IPS-18a (cell line): ENCODE data around the gene PDE8B.

Source experiments
- H3K27ac ChIP-seq: one replicate; pipeline ENCODE4 v1.5.1; 2013; ENCODE audit warnings: low read length
- H3K27me3 ChIP-seq: one replicate; pipeline ENCODE4 v1.6.1; 2013; ENCODE audit warnings: mild to moderate bottlenecking, low read length; ENCODE audit not compliant: control insufficient read depth, insufficient read depth
- H3K36me3 ChIP-seq: one replicate; pipeline ENCODE4 v1.6.1; 2013; ENCODE audit warnings: low read depth, low read length; ENCODE audit not compliant: control insufficient read depth
- H3K4me1 ChIP-seq: one replicate; pipeline ENCODE4 v1.6.1; 2013; ENCODE audit warnings: low read depth, low read length; ENCODE audit not compliant: control insufficient read depth
- H3K4me3 ChIP-seq: one replicate; pipeline ENCODE4 v1.5.1; 2013; ENCODE audit warnings: low read length
- H3K9ac ChIP-seq: one replicate; pipeline ENCODE4 v1.6.1; 2013; ENCODE audit warnings: mild to moderate bottlenecking, low read length, moderate library complexity
- H3K9me3 ChIP-seq: one replicate; pipeline ENCODE4 v1.6.1; 2013; ENCODE audit warnings: low read depth, low read length; ENCODE audit not compliant: control insufficient read depth

The PDE8B gene

GRCh38 chr5:77210091-77210963, at the start of gene PDE8B:
Gene PDE8B, plus strand, starts transcription at chr5:77210680. Its CDS starts 246 bp downstream, at chr5:77210926.
- H3K9me3 ChIP-seq = no peaks in the 10 kb centered on the region
- H3K36me3 ChIP-seq = no peaks in the 10 kb centered on the region
- H3K27ac ChIP-seq = no peak within 1 kb of the TSS
- H3K9ac ChIP-seq = no peak within 1 kb of the TSS
- peaks cover 3% of the 10 kb centered on the region for H3K4me1 ChIP-seq
- H3K4me3 ChIP-seq = peak within 1 kb of the TSS; percentile 57
- H3K27me3 ChIP-seq = peaks cover 68% of the 10 kb centered on the region

GRCh38 chr5:77163453-77163852, 47.0 kb upstream of the PDE8B start:
- no peaks in the 10 kb centered on the region for H3K4me1 ChIP-seq
- no peaks in the 10 kb centered on the region for H3K9me3 ChIP-seq
- H3K36me3 ChIP-seq = no peaks in the 10 kb centered on the region
- H3K27me3 ChIP-seq = no peaks in the 10 kb centered on the region
- H3K9ac ChIP-seq = no peak overlapping the region
- no peak overlapping the region for H3K4me3 ChIP-seq
- no peak overlapping the region for H3K27ac ChIP-seq

GRCh38 chr5:77167063-77167462, 43.4 kb upstream of the PDE8B start:
- no peaks in the 10 kb centered on the region for H3K27me3 ChIP-seq
- no peak overlapping the region for H3K9ac ChIP-seq
- no peak overlapping the region for H3K4me3 ChIP-seq
- no peaks in the 10 kb centered on the region for H3K36me3 ChIP-seq
- H3K27ac ChIP-seq = no peak overlapping the region
- no peaks in the 10 kb centered on the region for H3K4me1 ChIP-seq
- no peaks in the 10 kb centered on the region for H3K9me3 ChIP-seq

GRCh38 chr5:77167695-77168121, 42.8 kb upstream of the PDE8B start:
- H3K27me3 ChIP-seq = no peaks in the 10 kb centered on the region
- no peak overlapping the region for H3K4me3 ChIP-seq
- H3K4me1 ChIP-seq = no peaks in the 10 kb centered on the region
- H3K36me3 ChIP-seq = no peaks in the 10 kb centered on the region
- no peak overlapping the region for H3K27ac ChIP-seq
- no peaks in the 10 kb centered on the region for H3K9me3 ChIP-seq
- no peak overlapping the region for H3K9ac ChIP-seq

GRCh38 chr5:77168161-77168878, 42.2 kb upstream of the PDE8B start:
- H3K36me3 ChIP-seq = no peaks in the 10 kb centered on the region
- H3K27ac ChIP-seq = no peak overlapping the region
- no peak overlapping the region for H3K4me3 ChIP-seq

GRCh38 chr5:77168879-77169244, 41.6 kb upstream of the PDE8B start:
- no peaks in the 10 kb centered on the region for H3K36me3 ChIP-seq
- no peak overlapping the region for H3K9ac ChIP-seq
- no peaks in the 10 kb centered on the region for H3K4me1 ChIP-seq
- H3K4me3 ChIP-seq = no peak overlapping the region
- H3K27me3 ChIP-seq = no peaks in the 10 kb centered on the region
- no peaks in the 10 kb centered on the region for H3K9me3 ChIP-seq
- H3K27ac ChIP-seq = no peak overlapping the region

More at GRCh38 chr5:77168161-77168878, 42.2 kb upstream of the PDE8B start:
- Histone ChIP-seq H3K4me1 (no peaks in the 10 kb centered on the region), H3K9ac (no peak overlapping the region), H3K9me3 (no peaks in the 10 kb centered on the region), H3K27me3 (no peaks in the 10 kb centered on the region)

GRCh38 chr5:77170196-77170890, 40.1 kb upstream of the PDE8B start:
- H3K27me3 ChIP-seq = no peaks in the 10 kb centered on the region
- H3K27ac ChIP-seq = no peak overlapping the region
- H3K4me3 ChIP-seq = no peak overlapping the region
- no peak overlapping the region for H3K9ac ChIP-seq
- no peaks in the 10 kb centered on the region for H3K36me3 ChIP-seq
- H3K9me3 ChIP-seq = no peaks in the 10 kb centered on the region
- no peaks in the 10 kb centered on the region for H3K4me1 ChIP-seq

GRCh38 chr5:77171141-77171910, 39.2 kb upstream of the PDE8B start:
- Histone ChIP-seq H3K9ac (no peak overlapping the region), H3K4me1 (no peaks in the 10 kb centered on the region), H3K9me3 (no peaks in the 10 kb centered on the region), H3K27ac (no peak overlapping the region), H3K36me3 (no peaks in the 10 kb centered on the region), H3K27me3 (no peaks in the 10 kb centered on the region), H3K4me3 (no peak overlapping the region)

- Histone ChIP-seq H3K36me3 (no peaks in the 10 kb centered on the region), H3K4me1 (no peaks in the 10 kb centered on the region), H3K9me3 (no peaks in the 10 kb centered on the region), H3K9ac (no peak overlapping the region), H3K27ac (no peak overlapping the region), H3K4me3 (no peak overlapping the region), H3K27me3 (no peaks in the 10 kb centered on the region)
These were observed 37.7 kb upstream of the PDE8B start for GRCh38 chr5:77172713-77173328.

GRCh38 chr5:77174526-77174925, 36.0 kb upstream of the PDE8B start:
- H3K27ac ChIP-seq = no peak overlapping the region
- H3K9me3 ChIP-seq = no peaks in the 10 kb centered on the region
- H3K27me3 ChIP-seq = peaks cover 11% of the 10 kb centered on the region
- no peaks in the 10 kb centered on the region for H3K36me3 ChIP-seq
- H3K9ac ChIP-seq = no peak overlapping the region
- no peak overlapping the region for H3K4me3 ChIP-seq
- no peaks in the 10 kb centered on the region for H3K4me1 ChIP-seq
